Stomach smooth muscle (tissue), 2 donors: ENCODE measurements around the gene EXOSC1.
"Not testable (repeated sequence)": the region's sequence is repeated elsewhere in the genome, so short reads cannot be mapped to it uniquely, and the experiment has no call there.

Source experiments
- H3K27ac ChIP-seq: one replicate; pipeline ENCODE4 v1.7.0; 2013; ENCODE audit warnings: mild to moderate bottlenecking, low read length, inconsistent platforms
- H3K27me3 ChIP-seq, 2 donors: one replicate each; pipeline ENCODE4 v1.7.0; 2013; ENCODE audit warnings: low read length in 2 of 2; ENCODE audit not compliant: insufficient read depth in 2 of 2, control insufficient read depth in 1 of 2
- H3K36me3 ChIP-seq, 2 donors: one replicate each; pipeline ENCODE4 v1.7.0; 2013; ENCODE audit warnings: low read length in 2 of 2; ENCODE audit not compliant: control insufficient read depth in 2 of 2, insufficient read depth in 2 of 2
- H3K4me1 ChIP-seq: one replicate; pipeline ENCODE4 v1.7.0; 2013; ENCODE audit warnings: low read length; ENCODE audit not compliant: control insufficient read depth, insufficient read depth
- H3K4me3 ChIP-seq, 2 donors: one replicate each; pipeline ENCODE4 v1.7.0; 2013; ENCODE audit warnings: low read length in 2 of 2
- H3K9ac ChIP-seq, 2 donors: one replicate each; pipeline ENCODE4 v1.7.0; 2013; ENCODE audit warnings: low read length in 2 of 2, mild to moderate bottlenecking in 1 of 2
- H3K9me3 ChIP-seq, 2 donors: one replicate each; pipeline ENCODE4 v1.7.0; 2013; ENCODE audit warnings: low read length in 2 of 2; ENCODE audit not compliant: control insufficient read depth in 2 of 2
- donor health status: healthy.
- donor health status: Pancreatic carcinoma.

The EXOSC1 gene

DNA sequence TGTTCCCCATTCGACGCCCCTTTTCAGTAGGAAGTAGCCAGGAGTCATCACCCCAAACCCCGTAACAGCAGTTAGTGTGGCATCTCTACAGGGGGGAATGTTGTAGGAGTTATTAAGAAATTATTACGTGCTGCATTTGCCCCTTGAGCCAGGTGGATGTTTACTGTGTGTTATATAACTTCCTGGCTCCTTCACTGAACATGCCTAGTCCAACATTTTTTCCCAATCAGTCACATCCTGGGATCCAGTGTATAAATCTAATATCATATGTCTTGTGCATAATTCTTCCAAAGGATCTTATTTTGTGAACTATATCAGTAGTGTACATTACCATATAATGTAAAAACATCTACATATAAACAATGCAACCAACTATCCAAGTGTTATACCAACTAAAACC is 33.6 kb upstream of the EXOSC1 start:
- not testable (repeated sequence) for H3K27me3 ChIP-seq, H3K27ac ChIP-seq, H3K4me3 ChIP-seq, H3K4me1 ChIP-seq, H3K9ac ChIP-seq, H3K9me3 ChIP-seq
- peaks cover 51 to 58% of the 10 kb centered on the region in 2 donors for H3K36me3 ChIP-seq

DNA sequence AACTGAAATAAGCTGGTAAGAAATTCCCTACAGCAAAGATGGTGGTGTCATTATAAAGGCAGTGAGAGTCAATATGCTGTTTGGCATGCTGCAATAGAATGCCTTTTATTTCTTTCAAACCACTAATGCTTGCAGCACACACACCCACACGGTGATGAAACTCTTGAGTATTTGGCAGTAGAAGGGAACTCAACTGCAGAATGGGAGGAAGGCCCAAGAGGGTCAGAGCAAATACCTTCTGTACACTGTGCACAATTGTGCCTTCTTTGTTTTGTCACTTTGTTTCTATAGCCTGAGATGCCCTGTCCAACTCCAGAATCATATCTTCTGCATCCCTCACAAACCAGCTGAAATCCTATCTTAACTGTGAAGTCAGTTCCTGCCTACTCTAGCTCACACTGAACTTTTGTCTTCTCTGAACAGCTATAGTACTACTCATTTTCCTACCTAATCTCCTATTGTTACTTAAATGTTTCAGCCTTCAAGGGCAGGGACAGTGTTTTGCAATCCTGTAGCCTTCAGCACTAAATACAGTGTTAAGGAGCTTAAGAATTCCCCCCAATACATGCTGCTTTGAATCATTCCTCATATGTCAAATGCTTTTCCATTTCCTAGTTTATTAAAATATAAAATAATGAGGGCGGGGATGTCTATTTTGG is 30.3 kb upstream of the EXOSC1 start:
- peaks cover 56 to 65% of the 10 kb centered on the region in 2 donors for H3K36me3 ChIP-seq
- H3K4me1 ChIP-seq, result peaks cover 4% of the 10 kb centered on the region
- no peak overlapping the region for H3K27ac ChIP-seq
- no peak overlapping the region for H3K9ac ChIP-seq
- H3K9me3 ChIP-seq, result no peaks in the 10 kb centered on the region
- H3K27me3 ChIP-seq, result no peaks in the 10 kb centered on the region
- H3K4me3 ChIP-seq, result no peak overlapping the region

DNA sequence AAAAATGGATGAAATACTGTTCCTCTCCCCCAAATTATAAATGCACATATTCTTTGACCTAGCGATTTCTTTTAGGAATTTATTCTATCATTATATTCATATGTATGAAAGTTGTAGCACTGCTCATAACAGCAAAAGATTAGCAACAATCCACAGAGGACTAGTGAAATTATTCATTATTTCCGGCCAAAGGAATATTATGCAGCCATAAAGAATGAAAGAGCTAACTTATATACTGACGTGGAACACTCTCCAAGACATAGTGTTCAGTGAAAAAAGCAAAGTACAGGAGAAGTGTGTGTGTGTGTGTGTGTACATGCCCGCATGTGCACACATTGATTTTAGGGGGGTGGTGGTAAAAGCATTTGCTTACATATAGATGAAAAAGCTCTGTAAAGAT is 29.1 kb upstream of the EXOSC1 start:
- Histone ChIP-seq H3K27ac (no peak overlapping the region), H3K36me3 (peaks cover 65% of the 10 kb centered on the region in 2 donors), H3K4me1 (peaks cover 4% of the 10 kb centered on the region), H3K27me3 (no peaks in the 10 kb centered on the region), H3K9me3 (no peaks in the 10 kb centered on the region), H3K4me3 (no peak overlapping the region), H3K9ac (no peak overlapping the region)

DNA sequence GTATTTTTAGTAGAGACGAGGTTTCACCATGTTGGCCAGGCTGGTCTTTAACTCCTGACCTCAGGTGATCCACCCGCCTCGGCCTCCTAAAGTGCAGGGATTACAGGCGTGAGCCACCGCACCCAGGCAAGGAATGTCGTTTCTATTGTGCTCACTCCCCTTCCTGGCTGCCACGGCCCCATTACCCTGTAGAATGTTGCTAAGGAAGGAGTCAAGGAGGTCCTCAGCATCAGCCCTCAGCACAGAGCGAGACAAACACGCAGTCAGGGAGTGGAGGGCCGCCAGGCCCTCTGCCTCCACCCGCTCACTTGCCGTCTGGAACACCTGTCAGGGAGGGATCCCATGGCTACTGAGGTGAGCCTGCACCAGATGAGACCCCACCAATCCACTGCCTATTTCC is 23.0 kb upstream of the EXOSC1 start:
- peak overlapping the region in 1 of 2 donors; percentile 36 for H3K9ac ChIP-seq
- not testable (repeated sequence) for H3K9me3 ChIP-seq, H3K4me3 ChIP-seq, H3K27ac ChIP-seq, H3K4me1 ChIP-seq, H3K27me3 ChIP-seq
- peaks cover 61 to 75% of the 10 kb centered on the region in 2 donors for H3K36me3 ChIP-seq

DNA sequence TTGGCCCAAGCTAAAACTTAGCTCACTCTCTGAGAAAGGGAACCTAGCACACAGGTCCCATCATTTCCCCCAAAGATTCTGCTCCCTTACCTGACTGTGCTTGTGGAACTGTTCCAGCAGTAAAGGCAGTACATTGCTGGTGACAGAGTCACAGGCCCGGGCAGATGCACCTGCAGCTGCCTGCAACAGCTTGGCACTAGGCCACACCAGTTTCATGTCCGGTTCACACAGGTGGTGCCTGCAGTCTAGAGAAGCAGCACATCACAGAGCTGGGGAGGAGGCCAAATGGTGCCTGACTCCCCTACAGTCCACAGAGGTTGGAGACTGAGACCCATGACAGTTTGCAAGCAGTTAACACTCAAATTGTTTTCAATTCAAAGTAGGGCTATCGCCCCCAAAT is 22.4 kb upstream of the EXOSC1 start:
- no peaks in the 10 kb centered on the region for H3K4me1 ChIP-seq
- H3K27me3 ChIP-seq, result no peaks in the 10 kb centered on the region
- H3K27ac ChIP-seq, result no peak overlapping the region
- H3K4me3 ChIP-seq, result no peak overlapping the region
- no peak overlapping the region for H3K9ac ChIP-seq
- H3K9me3 ChIP-seq, result no peaks in the 10 kb centered on the region
- peaks cover 56 to 79% of the 10 kb centered on the region in 2 donors for H3K36me3 ChIP-seq

DNA sequence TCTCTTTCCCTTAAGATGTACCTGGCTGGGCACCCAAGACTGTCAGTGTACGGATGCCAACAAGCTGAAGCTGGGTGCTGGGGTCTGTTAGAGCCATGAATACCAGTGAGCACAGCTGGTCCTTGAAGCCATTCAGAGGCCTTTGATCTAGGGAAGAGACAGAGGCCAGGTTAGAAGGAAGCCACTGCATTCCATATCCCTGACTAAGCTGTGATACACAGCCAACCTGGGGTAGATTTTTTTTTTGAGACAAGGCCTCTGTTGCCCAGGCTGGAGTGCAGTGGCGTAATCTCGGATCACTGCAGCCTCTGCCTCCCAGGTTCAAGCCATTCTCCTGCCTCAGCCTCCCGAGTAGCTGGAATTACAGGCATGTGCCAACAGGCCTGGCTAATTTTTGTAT is 20.9 kb upstream of the EXOSC1 start:
- H3K4me3 ChIP-seq, result no peak overlapping the region
- peaks cover 64 to 85% of the 10 kb centered on the region in 2 donors for H3K36me3 ChIP-seq
- H3K27ac ChIP-seq, result no peak overlapping the region
- H3K4me1 ChIP-seq, result no peaks in the 10 kb centered on the region
- H3K9me3 ChIP-seq, result no peaks in the 10 kb centered on the region
- no peaks in the 10 kb centered on the region for H3K27me3 ChIP-seq
- no peak overlapping the region for H3K9ac ChIP-seq

DNA sequence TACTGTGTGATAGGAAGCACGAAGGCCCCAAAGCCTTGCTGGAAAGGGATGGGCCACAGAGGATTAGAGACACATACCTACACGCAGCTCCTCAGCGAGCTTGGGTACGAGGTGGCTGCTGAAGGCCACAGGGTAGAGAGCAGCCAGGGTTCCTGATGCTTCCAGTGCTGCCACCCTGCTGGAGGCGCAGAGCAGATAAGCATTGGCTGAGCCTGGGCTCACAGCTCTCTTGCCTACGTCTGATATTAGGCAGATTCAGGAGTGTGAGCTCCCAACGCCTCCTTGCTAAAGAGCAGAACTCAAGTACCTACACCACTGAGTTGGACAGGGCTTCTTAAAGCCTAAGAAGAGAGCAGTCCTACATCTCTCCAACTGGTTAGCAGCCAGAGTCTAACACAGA is 20.2 kb upstream of the EXOSC1 start:
- Histone ChIP-seq H3K4me3 (no peak overlapping the region), H3K27ac (peak overlapping the region; percentile 13), H3K9me3 (no peaks in the 10 kb centered on the region), H3K4me1 (peaks cover 4% of the 10 kb centered on the region), H3K9ac (no peak overlapping the region), H3K36me3 (peaks cover 69 to 90% of the 10 kb centered on the region in 2 donors), H3K27me3 (no peaks in the 10 kb centered on the region)

DNA sequence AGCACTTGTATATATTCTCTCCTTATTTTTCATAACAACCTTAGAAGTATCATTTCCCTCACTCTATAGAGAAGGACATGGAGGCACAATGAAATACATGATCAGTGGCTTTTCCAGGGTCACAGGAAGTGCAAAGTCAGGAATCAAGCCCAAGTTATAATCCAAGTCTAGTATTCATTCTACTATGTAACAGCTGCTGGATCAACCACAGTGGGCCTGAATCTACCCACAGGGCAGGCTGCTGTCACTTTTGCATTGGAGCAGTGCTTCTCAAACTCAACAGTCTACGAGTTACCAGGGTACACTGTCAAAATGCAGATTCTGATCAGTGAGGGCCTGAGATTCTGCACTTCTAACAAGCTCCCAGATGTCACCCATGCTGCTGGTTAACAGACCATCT is 18.4 kb upstream of the EXOSC1 start:
- no peak overlapping the region for H3K27ac ChIP-seq
- peaks cover 4% of the 10 kb centered on the region for H3K4me1 ChIP-seq
- H3K4me3 ChIP-seq, result no peak overlapping the region
- peaks cover 63 to 88% of the 10 kb centered on the region in 2 donors for H3K36me3 ChIP-seq
- no peak overlapping the region for H3K9ac ChIP-seq
- no peaks in the 10 kb centered on the region for H3K9me3 ChIP-seq
- H3K27me3 ChIP-seq, result no peaks in the 10 kb centered on the region

DNA sequence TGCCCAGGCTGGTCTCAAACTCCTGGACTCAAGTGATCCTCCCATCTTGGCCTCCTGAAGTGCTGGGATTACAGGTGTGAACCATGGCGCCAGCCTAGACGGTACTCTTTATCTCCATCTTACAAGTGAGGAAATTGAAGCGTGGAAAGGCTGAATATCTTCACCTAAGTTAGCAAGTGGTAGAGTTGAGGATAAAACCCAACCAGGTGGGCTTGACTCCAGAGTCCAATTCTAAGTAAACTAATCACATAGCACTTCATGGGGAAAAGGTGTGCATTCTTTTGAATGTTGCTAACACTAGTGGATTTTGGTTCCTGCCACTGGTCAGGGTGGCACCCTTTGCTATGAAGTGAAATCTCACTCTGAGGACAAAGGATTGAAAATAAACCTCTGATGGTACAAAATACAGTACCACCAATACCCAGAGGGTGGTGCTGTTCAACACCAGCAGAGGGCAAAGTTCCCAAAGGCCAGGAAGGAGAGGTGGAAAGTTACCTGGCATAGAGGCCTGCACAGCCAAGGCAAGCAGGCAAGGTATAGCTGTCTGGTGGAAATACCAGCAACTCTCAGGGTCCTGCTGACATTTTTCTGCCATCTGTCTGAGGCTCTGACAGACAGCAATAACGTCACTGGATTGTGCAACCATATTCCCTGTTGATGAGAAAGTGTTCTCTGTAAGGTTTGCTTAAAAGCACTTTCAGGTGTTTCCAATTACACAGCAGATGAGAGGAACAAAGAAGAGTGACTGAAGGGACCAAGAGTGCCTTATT is 17.7 kb upstream of the EXOSC1 start:
- H3K27ac ChIP-seq, result no peak overlapping the region
- H3K4me3 ChIP-seq, result no peak overlapping the region

DNA sequence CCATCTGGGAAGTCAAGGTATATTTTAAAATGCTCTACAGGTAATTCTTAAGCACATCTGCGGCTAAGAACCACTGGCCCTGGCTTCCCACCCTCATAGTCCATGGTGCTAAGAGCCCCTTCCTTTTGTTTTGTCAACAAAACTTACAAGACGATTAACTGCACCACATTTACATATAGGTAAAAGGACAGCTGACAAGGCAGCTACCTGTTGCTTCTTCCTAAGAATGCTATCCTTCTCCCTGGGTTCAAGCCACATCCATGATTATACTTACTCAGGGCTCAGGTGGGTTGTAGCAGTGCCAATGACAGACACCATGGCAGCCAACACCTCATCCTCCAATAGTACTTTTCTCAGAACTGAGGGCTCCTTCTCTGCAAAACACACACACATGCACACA is 16.5 kb upstream of the EXOSC1 start:
- Histone ChIP-seq H3K9me3 (no peaks in the 10 kb centered on the region), H3K36me3 (peaks cover 63 to 82% of the 10 kb centered on the region in 2 donors), H3K4me3 (no peak overlapping the region), H3K27me3 (no peaks in the 10 kb centered on the region), H3K9ac (no peak overlapping the region), H3K27ac (no peak overlapping the region), H3K4me1 (peaks cover 4% of the 10 kb centered on the region)

More for the DNA sequence above, 17.7 kb upstream of the EXOSC1 start:
- no peak overlapping the region for H3K9ac ChIP-seq
- H3K4me1 ChIP-seq, result peaks cover 4% of the 10 kb centered on the region
- H3K9me3 ChIP-seq, result no peaks in the 10 kb centered on the region
- no peaks in the 10 kb centered on the region for H3K27me3 ChIP-seq
- peaks cover 63 to 88% of the 10 kb centered on the region in 2 donors for H3K36me3 ChIP-seq

DNA sequence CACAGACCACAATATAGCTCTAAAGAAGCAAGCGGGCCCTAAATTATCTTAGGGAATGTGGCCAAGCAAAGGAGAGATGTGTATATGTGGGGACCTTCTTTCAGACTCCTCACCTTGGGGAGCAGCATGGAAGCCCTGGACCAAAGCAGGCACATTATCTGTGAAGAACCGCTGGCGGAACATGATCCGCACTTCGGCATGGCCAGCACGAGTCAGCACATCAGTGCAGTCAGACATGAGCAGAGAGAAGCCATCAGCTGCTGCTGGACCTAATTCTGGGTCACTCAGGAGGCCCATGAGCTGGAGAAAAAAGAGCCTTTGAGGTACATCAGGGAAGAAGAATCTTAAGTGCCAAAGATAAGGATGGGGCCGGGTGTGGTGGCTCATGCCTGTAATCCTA is 14.1 kb upstream of the EXOSC1 start:
- Histone ChIP-seq H3K27ac (no peak overlapping the region), H3K36me3 (peaks cover 60 to 76% of the 10 kb centered on the region in 2 donors)

More for the DNA sequence above, 14.1 kb upstream of the EXOSC1 start:
- peaks cover 4% of the 10 kb centered on the region for H3K4me1 ChIP-seq
- no peak overlapping the region for H3K9ac ChIP-seq
- no peak overlapping the region for H3K4me3 ChIP-seq
- H3K27me3 ChIP-seq, result no peaks in the 10 kb centered on the region
- H3K9me3 ChIP-seq, result no peaks in the 10 kb centered on the region
